Measurements from ENCODE around the gene GALNS. TPM values are rescaled to one million over a fixed set of nuclear protein-coding genes. Genes with fewer than 3 reads are reported as not detected.
A peak's percentile ranks its signal among the peaks of the same experiment; 100 is the strongest.
"Not testable (repeated sequence)": the region's sequence is repeated elsewhere in the genome, so short reads cannot be mapped to it uniquely, and the experiment has no call there.

Gene GALNS
- total and polyA plus RNA-seq, 2 donors, result 4.8 to 23.9 TPM

GRCh38 chr16:88775825-88776224 is 80.9 kb downstream of the GALNS start:
- peaks cover 0 to 4% of the 10 kb centered on the region in 2 donors for H3K36me3 ChIP-seq (ENCODE audit: control insufficient read depth in 2 of 2, insufficient read depth in 2 of 2, low read length in 1 of 2)
- no peak for DNase-seq (ENCODE audit: low read depth in 6 of 9, low spot score in 9 of 9)
- H3K27me3 ChIP-seq (ENCODE audit: control insufficient read depth in 2 of 2, insufficient read depth in 1 of 2, low read length in 1 of 2), result peaks cover 0 to 6% of the 10 kb centered on the region in 2 donors
- H3K4me3 ChIP-seq (ENCODE audit: low read length in 2 of 2), result no peak overlapping the region
- H3K27ac ChIP-seq (ENCODE audit: low read depth in 1 of 2, low read length in 1 of 2), result no peak overlapping the region
- no peaks in the 10 kb centered on the region for H3K9me3 ChIP-seq (ENCODE audit: control insufficient read depth in 2 of 2, insufficient read depth in 1 of 2, low read length in 1 of 2)
- WGBS, result 95% methylated on average over 18 of the region's 18 CpGs
- H3K4me1 ChIP-seq (ENCODE audit: control insufficient read depth in 2 of 2, insufficient read depth in 2 of 2, low read length in 2 of 2), result peaks cover 20 to 64% of the 10 kb centered on the region in 2 donors

GRCh38 chr16:88774544-88775393 is 82.0 kb downstream of the GALNS start:
- H3K27me3 ChIP-seq (ENCODE audit: control insufficient read depth in 2 of 2, insufficient read depth in 1 of 2, low read length in 1 of 2), result peaks cover 0 to 6% of the 10 kb centered on the region in 2 donors

GRCh38 chr16:88773812-88774291 is 82.9 kb downstream of the GALNS start:
- Histone ChIP-seq H3K9me3 (ENCODE audit: control insufficient read depth in 2 of 2, insufficient read depth in 1 of 2, low read length in 1 of 2) (no peaks in the 10 kb centered on the region), H3K36me3 (ENCODE audit: control insufficient read depth in 2 of 2, insufficient read depth in 2 of 2, low read length in 1 of 2) (peaks cover 0 to 4% of the 10 kb centered on the region in 2 donors), H3K4me3 (ENCODE audit: low read length in 2 of 2) (no peak overlapping the region), H3K27ac (ENCODE audit: low read depth in 1 of 2, low read length in 1 of 2) (no peak overlapping the region), H3K4me1 (ENCODE audit: control insufficient read depth in 2 of 2, insufficient read depth in 2 of 2, low read length in 2 of 2) (peaks cover 23 to 61% of the 10 kb centered on the region in 2 donors), H3K27me3 (ENCODE audit: control insufficient read depth in 2 of 2, insufficient read depth in 1 of 2, low read length in 1 of 2) (peaks cover 0 to 6% of the 10 kb centered on the region in 2 donors)
- no peak for DNase-seq (ENCODE audit: low read depth in 6 of 9, low spot score in 9 of 9)
- WGBS, result 93% methylated on average over 12 of the region's 12 CpGs

More at GRCh38 chr16:88774544-88775393, 82.0 kb downstream of the GALNS start:
- Histone ChIP-seq H3K27ac (ENCODE audit: low read depth in 1 of 2, low read length in 1 of 2) (no peak overlapping the region), H3K36me3 (ENCODE audit: control insufficient read depth in 2 of 2, insufficient read depth in 2 of 2, low read length in 1 of 2) (peaks cover 0 to 4% of the 10 kb centered on the region in 2 donors), H3K4me1 (ENCODE audit: control insufficient read depth in 2 of 2, insufficient read depth in 2 of 2, low read length in 2 of 2) (peaks cover 21 to 64% of the 10 kb centered on the region in 2 donors), H3K4me3 (ENCODE audit: low read length in 2 of 2) (no peak overlapping the region), H3K9me3 (ENCODE audit: control insufficient read depth in 2 of 2, insufficient read depth in 1 of 2, low read length in 1 of 2) (no peaks in the 10 kb centered on the region)
- DNase-seq (ENCODE audit: low read depth in 6 of 9, low spot score in 9 of 9), result no peak
- 98% methylated on average over 32 of the region's 32 CpGs for WGBS

GRCh38 chr16:88772871-88773811 is 83.6 kb downstream of the GALNS start:
- H3K9me3 ChIP-seq (ENCODE audit: control insufficient read depth in 2 of 2, insufficient read depth in 1 of 2, low read length in 1 of 2), result no peaks in the 10 kb centered on the region
- no peak overlapping the region for H3K4me3 ChIP-seq (ENCODE audit: low read length in 2 of 2)
- H3K27me3 ChIP-seq (ENCODE audit: control insufficient read depth in 2 of 2, insufficient read depth in 1 of 2, low read length in 1 of 2), result peaks cover 0 to 5% of the 10 kb centered on the region in 2 donors
- no peak for DNase-seq (ENCODE audit: low read depth in 6 of 9, low spot score in 9 of 9)
- WGBS, result 74% methylated on average over 29 of the region's 29 CpGs
- H3K27ac ChIP-seq (ENCODE audit: low read depth in 1 of 2, low read length in 1 of 2), result no peak overlapping the region
- H3K4me1 ChIP-seq (ENCODE audit: control insufficient read depth in 2 of 2, insufficient read depth in 2 of 2, low read length in 2 of 2), result peaks cover 23 to 55% of the 10 kb centered on the region in 2 donors
- peaks cover 0 to 5% of the 10 kb centered on the region in 2 donors for H3K36me3 ChIP-seq (ENCODE audit: control insufficient read depth in 2 of 2, insufficient read depth in 2 of 2, low read length in 1 of 2)

GRCh38 chr16:88771781-88772180 is 85.0 kb downstream of the GALNS start:
- H3K4me3 ChIP-seq (ENCODE audit: low read length in 2 of 2); DNase-seq (ENCODE audit: low read depth in 6 of 9, low spot score in 9 of 9); H3K36me3 ChIP-seq (ENCODE audit: control insufficient read depth in 2 of 2, insufficient read depth in 2 of 2, low read length in 1 of 2); H3K27me3 ChIP-seq (ENCODE audit: control insufficient read depth in 2 of 2, insufficient read depth in 1 of 2, low read length in 1 of 2); H3K27ac ChIP-seq (ENCODE audit: low read depth in 1 of 2, low read length in 1 of 2); H3K9me3 ChIP-seq (ENCODE audit: control insufficient read depth in 2 of 2, insufficient read depth in 1 of 2, low read length in 1 of 2): not testable (repeated sequence)
- 95% methylated on average over 17 of the region's 23 CpGs for WGBS
- H3K4me1 ChIP-seq (ENCODE audit: control insufficient read depth in 2 of 2, insufficient read depth in 2 of 2, low read length in 2 of 2), result peaks cover 23 to 61% of the 10 kb centered on the region in 2 donors

- H3K4me3 ChIP-seq (ENCODE audit: low read length in 2 of 2), result peak overlapping the region in 1 of 2 donors; percentile 30
- H3K27me3 ChIP-seq (ENCODE audit: control insufficient read depth in 2 of 2, insufficient read depth in 1 of 2, low read length in 1 of 2), result no peaks in the 10 kb centered on the region
- H3K9me3 ChIP-seq (ENCODE audit: control insufficient read depth in 2 of 2, insufficient read depth in 1 of 2, low read length in 1 of 2), result no peaks in the 10 kb centered on the region
- WGBS, result 69% methylated on average over 19 of the region's 19 CpGs
- DNase-seq (ENCODE audit: low read depth in 6 of 9, low spot score in 9 of 9), result no peak
- peak overlapping the region; percentile 20 to 46 for H3K27ac ChIP-seq (ENCODE audit: low read depth in 1 of 2, low read length in 1 of 2)
- peaks cover 1 to 6% of the 10 kb centered on the region in 2 donors for H3K36me3 ChIP-seq (ENCODE audit: control insufficient read depth in 2 of 2, insufficient read depth in 2 of 2, low read length in 1 of 2)
- H3K4me1 ChIP-seq (ENCODE audit: control insufficient read depth in 2 of 2, insufficient read depth in 2 of 2, low read length in 2 of 2), result peaks cover 23 to 65% of the 10 kb centered on the region in 2 donors
Observed at GRCh38 chr16:88771294-88771772, 85.4 kb downstream of the GALNS start.

- WGBS, result 40% methylated on average over 41 of the region's 41 CpGs
Observed at GRCh38 chr16:88770461-88771293, 86.1 kb downstream of the GALNS start.

More at GRCh38 chr16:88770461-88771293, 86.1 kb downstream of the GALNS start:
- H3K27ac ChIP-seq (ENCODE audit: low read depth in 1 of 2, low read length in 1 of 2), result peak overlapping the region; percentile 20 to 46
- peaks cover 23 to 68% of the 10 kb centered on the region in 2 donors for H3K4me1 ChIP-seq (ENCODE audit: control insufficient read depth in 2 of 2, insufficient read depth in 2 of 2, low read length in 2 of 2)
- peak overlapping the region in 1 of 2 donors; percentile 30 for H3K4me3 ChIP-seq (ENCODE audit: low read length in 2 of 2)
- H3K9me3 ChIP-seq (ENCODE audit: control insufficient read depth in 2 of 2, insufficient read depth in 1 of 2, low read length in 1 of 2), result no peaks in the 10 kb centered on the region
- H3K36me3 ChIP-seq (ENCODE audit: control insufficient read depth in 2 of 2, insufficient read depth in 2 of 2, low read length in 1 of 2), result peaks cover 6 to 7% of the 10 kb centered on the region in 2 donors
- DNase-seq (ENCODE audit: low read depth in 6 of 9, low spot score in 9 of 9), result peak in 2 of 9 donors; percentile 68 to 80
- no peaks in the 10 kb centered on the region for H3K27me3 ChIP-seq (ENCODE audit: control insufficient read depth in 2 of 2, insufficient read depth in 1 of 2, low read length in 1 of 2)
